Epidermal melanocyte (primary cell): ENCODE measurements around the gene TBC1D23.
"Not testable (repeated sequence)": the region's sequence is repeated elsewhere in the genome, so short reads cannot be mapped to it uniquely, and the experiment has no call there.

ENCODE experiments used
- DNase-seq: peaks from one replicate; pipeline ENCODE4 v3.0.0; 2011; ENCODE audit warnings: low spot score; ENCODE audit not compliant: insufficient read length

TBC1D23 gene

GRCh38 chr3:100299016-100299415, 38.2 kb downstream of the TBC1D23 start:
- no peak for DNase-seq

DNA sequence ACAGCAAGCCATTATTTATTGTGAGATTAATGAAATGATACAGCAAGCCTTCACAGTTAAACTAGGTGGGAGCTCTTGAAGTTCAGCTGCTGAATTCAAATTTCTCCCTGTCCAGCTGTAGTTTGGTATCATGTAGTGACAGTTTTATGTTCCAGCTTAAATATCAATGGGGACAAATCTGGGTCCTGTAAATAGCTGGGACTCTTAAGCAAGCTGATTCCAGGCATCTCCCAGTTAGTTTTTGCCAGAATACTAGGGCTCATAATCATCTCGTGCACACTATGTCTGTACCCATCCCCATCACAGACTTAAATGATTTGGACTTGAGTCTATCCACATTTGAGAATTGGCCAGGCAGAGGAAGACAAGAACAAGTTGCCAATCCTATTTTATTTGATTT, 45.9 kb downstream of the TBC1D23 start:
- no peak for DNase-seq

DNA sequence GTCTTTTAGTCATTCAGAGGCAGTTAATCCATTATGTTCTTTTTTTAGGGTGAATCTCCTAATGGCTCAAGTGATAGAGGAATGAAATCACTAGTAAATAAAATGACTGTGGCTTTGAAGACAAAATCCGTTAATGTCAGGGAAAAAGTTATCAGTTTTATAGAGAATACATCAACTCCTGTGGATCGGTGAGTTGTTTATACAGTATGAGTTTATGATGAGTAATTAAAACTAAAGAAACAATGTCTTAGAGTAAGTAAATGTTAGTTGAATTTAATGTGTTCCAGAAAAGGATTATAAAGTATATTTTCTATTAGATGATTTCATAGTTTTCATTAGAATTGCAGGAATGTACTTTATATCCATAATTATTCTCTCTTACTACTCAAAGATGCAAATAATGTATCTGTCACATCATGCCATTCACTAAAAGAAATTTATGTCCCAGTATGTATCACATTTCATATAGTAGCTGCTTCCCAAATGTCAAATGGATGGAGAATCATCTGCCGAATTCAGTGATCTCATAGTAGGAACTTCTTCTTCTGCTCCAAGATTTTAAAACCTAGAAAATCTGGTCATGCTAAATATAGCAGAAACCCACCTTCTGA, 49.7 kb downstream of the TBC1D23 start:
- DNase-seq = no peak

- DNase-seq = no peak
These were observed 50.2 kb downstream of the TBC1D23 start for GRCh38 chr3:100311011-100311410.

DNA sequence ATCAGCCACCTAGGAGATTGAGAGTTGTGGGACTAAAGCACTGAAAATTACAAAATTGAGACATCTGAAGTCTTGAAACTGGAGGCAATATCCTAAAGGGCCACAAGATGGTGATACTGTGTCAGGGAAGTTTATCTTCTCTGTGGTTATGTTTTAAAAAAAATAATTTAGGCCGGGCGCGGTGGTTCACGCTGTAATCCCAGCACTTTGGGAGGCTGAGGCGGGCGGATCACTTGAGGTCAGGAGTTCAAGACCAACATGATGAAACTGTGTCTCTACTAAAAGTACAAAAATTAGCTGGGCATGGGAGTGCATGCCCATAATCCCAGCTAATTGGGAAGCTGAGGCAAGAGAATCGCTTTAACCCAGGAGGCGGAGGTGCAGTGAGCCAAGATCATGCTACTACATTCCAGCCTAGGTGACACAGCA, 55.9 kb downstream of the TBC1D23 start:
- DNase-seq = no peak

DNA sequence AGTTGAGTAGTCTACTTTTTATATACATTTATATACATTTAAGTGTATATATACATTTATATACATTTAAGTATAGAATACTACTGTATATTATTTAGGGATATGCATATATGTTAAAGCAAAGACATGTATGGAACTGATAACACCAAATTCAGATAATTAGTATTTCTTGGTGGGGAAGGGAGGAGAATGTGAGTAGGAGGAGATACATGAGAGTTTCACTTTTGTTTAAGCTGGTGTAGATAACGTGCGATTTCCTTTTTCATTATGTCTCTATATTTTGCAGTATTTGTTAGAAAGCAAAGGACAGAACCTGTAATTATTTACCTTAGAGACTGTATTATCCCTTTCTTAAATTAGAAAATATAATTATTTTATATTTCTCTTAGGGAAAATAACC, 57.1 kb downstream of the TBC1D23 start:
- DNase-seq = no peak

GRCh38 chr3:100319951-100320350, 59.2 kb downstream of the TBC1D23 start:
- DNase-seq = no peak

GRCh38 chr3:100324044-100324443, 63.3 kb downstream of the TBC1D23 start:
- DNase-seq = no peak

GRCh38 chr3:100325827-100326226, 65.0 kb downstream of the TBC1D23 start:
- no peak for DNase-seq

- DNase-seq = not testable (repeated sequence)
These were observed 66.6 kb downstream of the TBC1D23 start for GRCh38 chr3:100327377-100327776.

DNA sequence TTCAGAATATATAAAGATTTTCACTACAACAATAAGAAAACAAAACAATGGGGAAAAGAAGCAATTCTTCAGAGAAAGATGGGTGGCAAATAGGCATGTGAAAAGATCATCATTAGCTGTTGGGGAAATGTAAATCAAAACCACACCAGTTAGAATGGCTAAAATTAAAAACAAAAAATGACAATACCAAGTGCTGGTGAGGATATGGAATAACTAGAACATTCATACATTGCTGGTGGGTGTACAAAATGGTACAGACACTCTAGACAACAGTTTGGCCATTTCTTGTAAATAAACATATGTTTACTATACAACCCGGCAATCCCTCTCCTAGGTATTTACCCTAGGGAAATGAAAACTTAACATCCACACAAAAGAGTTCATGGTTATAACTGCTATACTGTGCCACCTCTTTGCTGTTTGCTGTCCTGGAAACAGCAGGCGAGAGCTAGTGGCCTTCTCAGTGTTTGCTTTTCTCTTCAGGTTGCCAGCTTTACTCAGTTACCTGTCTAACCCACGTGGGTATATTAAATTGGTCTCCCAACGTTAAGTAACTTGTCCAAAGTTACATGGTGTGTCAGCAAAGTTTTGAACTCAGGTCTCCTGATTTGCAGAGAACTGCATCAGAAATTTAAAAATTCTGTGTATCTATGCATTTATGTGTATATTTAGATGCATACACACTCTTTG, 69.2 kb downstream of the TBC1D23 start:
- no peak for DNase-seq

GRCh38 chr3:100330651-100331050, 69.9 kb downstream of the TBC1D23 start:
- DNase-seq = no peak

DNA sequence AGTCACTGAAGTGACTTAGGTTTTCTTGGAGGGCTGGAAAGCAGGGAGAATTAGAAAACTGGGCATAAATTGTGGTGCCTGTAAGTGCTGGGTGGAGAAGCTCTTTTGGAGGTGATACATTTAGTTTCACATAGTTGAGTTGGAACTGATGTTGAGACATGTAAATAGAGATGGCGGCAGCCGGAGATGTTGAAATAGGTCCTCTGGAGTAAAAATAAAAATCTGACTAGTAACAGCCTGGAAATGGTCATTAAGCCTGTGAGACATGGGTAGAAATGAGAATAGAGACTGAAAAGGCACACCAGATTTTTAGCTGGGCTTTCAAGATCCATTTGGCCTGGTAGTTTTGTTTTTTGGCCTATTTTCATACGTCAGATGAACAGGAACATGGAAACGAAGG, 70.9 kb downstream of the TBC1D23 start:
- no peak for DNase-seq

DNA sequence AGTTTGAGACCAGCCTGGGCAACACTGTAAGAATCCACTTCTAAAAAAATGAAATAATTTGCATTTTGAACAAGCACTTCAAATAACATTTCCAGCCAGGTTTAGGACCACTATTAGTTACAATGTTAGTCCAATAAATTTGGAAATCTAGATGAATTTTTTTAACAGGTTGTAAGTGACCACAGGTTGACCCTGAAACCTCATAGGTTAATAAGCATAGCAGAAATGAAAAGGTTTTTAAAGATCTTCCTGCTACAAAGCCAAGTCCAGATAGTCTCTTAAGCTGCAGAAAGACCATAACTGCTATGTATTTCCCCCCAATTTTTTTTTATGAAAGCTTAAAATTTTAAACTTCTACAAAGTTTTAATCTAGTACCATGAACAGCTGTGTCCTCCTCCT, 72.3 kb downstream of the TBC1D23 start:
- DNase-seq = no peak

DNA sequence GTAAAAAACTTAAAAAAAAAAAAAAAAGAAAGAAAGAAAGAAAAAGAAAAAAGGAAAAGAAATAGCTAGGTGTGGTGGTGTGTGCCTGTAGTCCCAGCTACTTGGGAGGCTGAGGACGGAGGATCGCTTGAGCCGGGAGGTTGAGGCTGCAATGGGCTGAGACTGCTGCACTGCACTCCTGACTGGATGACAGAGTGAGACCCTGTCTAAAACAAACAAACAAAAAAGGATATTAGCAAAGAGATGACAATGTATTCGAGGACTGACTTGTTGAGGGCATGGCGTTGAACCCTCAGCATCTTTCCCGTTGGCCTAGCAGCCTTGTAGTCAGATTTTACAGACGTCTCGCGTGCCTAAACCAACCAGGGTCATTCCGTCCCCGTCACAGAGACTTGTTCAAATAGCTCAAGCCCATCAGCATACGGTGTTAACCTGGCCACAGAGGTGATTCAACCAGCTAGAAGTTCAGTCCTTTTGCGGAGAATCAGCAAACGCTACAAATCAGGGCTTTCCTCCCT, 73.2 kb downstream of the TBC1D23 start:
- no peak for DNase-seq

- DNase-seq = peak; percentile 80
These were observed 73.9 kb downstream of the TBC1D23 start, which contains the start of gene NIT2 for GRCh38 chr3:100334488-100335351. Gene NIT2, plus strand, starts transcription at chr3:100334757. Its CDS starts 35 bp downstream, at chr3:100334792.

GRCh38 chr3:100335434-100335833, 74.6 kb downstream of the TBC1D23 start:
- no peak for DNase-seq

- DNase-seq = not testable (repeated sequence)
These were observed 75.4 kb downstream of the TBC1D23 start for GRCh38 chr3:100336229-100336628.

- no peak for DNase-seq
These were observed 78.1 kb downstream of the TBC1D23 start for GRCh38 chr3:100338911-100339310.

GRCh38 chr3:100339786-100340185, 79.0 kb downstream of the TBC1D23 start:
- DNase-seq = no peak

DNA sequence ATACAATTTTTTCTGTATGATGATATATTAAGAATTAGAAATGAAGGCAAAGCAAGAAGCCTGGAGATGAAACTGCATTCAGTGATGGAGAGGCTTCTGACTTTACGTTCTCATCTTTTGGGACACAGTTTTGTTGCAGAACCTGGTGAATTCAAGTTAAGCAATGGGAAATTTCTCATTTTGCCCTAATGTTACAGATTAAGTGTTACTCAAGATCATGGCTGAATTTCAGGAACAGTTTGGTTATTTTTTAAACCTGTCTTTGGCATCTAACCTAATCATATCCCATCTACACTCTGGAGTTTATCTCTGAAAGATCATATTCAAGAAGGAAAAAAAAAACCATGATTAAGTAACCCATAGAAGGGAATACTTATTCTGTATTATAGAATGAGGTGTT, 79.7 kb downstream of the TBC1D23 start:
- no peak for DNase-seq

GRCh38 chr3:100348727-100349126, 87.9 kb downstream of the TBC1D23 start:
- no peak for DNase-seq
